GM23338 (cell line): ENCODE results near the gene NCAPD3. TPM values are rescaled to one million over a fixed set of nuclear protein-coding genes. Genes with fewer than 3 reads are reported as not detected.

Source experiments
- ATAC-seq: fragments of 200-7000 bp; cut with Tn5 transposase; 3 replicates; pipeline ENCODE4 v1.9.1; 2020
- DNase-seq: peaks from one replicate; pipeline ENCODE4 v3.0.0-alpha.2; 2015; ENCODE audit warnings: low spot score
- H2AFZ ChIP-seq: fragments of 200-600 bp; sonication (generic); 2 replicates; pipeline ENCODE4 v1.8.0; 2016; ENCODE audit warnings: antibody characterized with exemption, mild to moderate bottlenecking, moderate library complexity
- H3F3A ChIP-seq: fragments of 200-600 bp; sonication (generic); replicated peaks from 2 replicates; pipeline ENCODE4 v1.8.0; 2017; ENCODE audit warnings: antibody characterized with exemption, mixed run types, low read depth
- H3K27ac ChIP-seq: fragments of 200-600 bp; sonication (generic); 2 replicates; pipeline ENCODE4 v1.6.1; 2016; ENCODE audit warnings: low read depth
- H3K27me3 ChIP-seq: fragments of 200-600 bp; sonication (generic); 2 replicates; pipeline ENCODE4 v1.8.0; 2016; ENCODE audit warnings: mild to moderate bottlenecking, mixed run types, moderate library complexity; ENCODE audit not compliant: insufficient read depth
- H3K36me3 ChIP-seq: fragments of 200-600 bp; sonication (generic); 2 replicates; pipeline ENCODE4 v1.8.0; 2016; ENCODE audit warnings: mild to moderate bottlenecking; ENCODE audit not compliant: insufficient read depth
- H3K4me1 ChIP-seq: fragments of 200-600 bp; sonication (generic); 2 replicates; pipeline ENCODE4 v1.8.0; 2016; ENCODE audit warnings: mild to moderate bottlenecking, moderate library complexity; ENCODE audit not compliant: insufficient read depth
- H3K4me2 ChIP-seq: fragments of 200-600 bp; sonication (generic); 2 replicates; pipeline ENCODE4 v1.7.1; 2017; ENCODE audit warnings: mixed run types
- H3K4me3 ChIP-seq: fragments of 200-600 bp; sonication (generic); 2 replicates; pipeline ENCODE4 v1.6.1; 2016; ENCODE audit warnings: mixed run types
- H3K79me2 ChIP-seq: fragments of 200-600 bp; sonication (generic); replicated peaks from 2 replicates; pipeline ENCODE4 v1.8.0; 2017; ENCODE audit warnings: mild to moderate bottlenecking; ENCODE audit not compliant: insufficient read depth
- H3K9me2 ChIP-seq: fragments of 200-600 bp; sonication (generic); 2 replicates; pipeline ENCODE4 v1.8.0; 2017; ENCODE audit not compliant: insufficient read depth
- H4K20me1 ChIP-seq: fragments of 200-600 bp; sonication (generic); replicated peaks from 2 replicates; pipeline ENCODE4 v1.8.0; 2017; ENCODE audit warnings: mild to moderate bottlenecking; ENCODE audit not compliant: insufficient read depth
- H3K27ac Mint-ChIP-seq: 2 replicates; pipeline ENCODE4 v1.8.0; 2020; ENCODE audit warnings: inconsistent platforms, mild to moderate bottlenecking, moderate library complexity, mixed read lengths
- H3K27me3 Mint-ChIP-seq: 3 replicates; pipeline ENCODE4 v1.8.0; 2022; ENCODE audit warnings: low read depth, mild to moderate bottlenecking, moderate library complexity, mixed read lengths, inconsistent platforms; ENCODE audit not compliant: insufficient read depth, poor library complexity
- H3K36me3 Mint-ChIP-seq: 3 replicates; pipeline ENCODE4 v1.8.0; 2021; ENCODE audit warnings: low read depth, mild to moderate bottlenecking, inconsistent platforms, moderate library complexity, mixed read lengths
- H3K4me1 Mint-ChIP-seq: 3 replicates; pipeline ENCODE4 v1.8.0; 2020; ENCODE audit warnings: mild to moderate bottlenecking, inconsistent platforms, mixed read lengths
- H3K4me3 Mint-ChIP-seq: 3 replicates; pipeline ENCODE4 v1.8.0; 2021; ENCODE audit warnings: moderate library complexity, mild to moderate bottlenecking, inconsistent platforms, mixed read lengths
- H3K9me3 Mint-ChIP-seq: 3 replicates; pipeline ENCODE4 v1.8.0; 2020; ENCODE audit warnings: moderate library complexity, mild to moderate bottlenecking, inconsistent platforms, mixed read lengths
- CREB1 ChIP-seq: fragments of 250-450 bp; sonication (Bioruptor Pico); IDR thresholded peaks from 2 replicates; pipeline ENCODE4 v1.5.0; 2020; ENCODE audit warnings: low read depth, mild to moderate bottlenecking, moderate library complexity
- EZH2phosphoT487 ChIP-seq: fragments of 200-600 bp; sonication (generic); IDR thresholded peaks from one replicate; pipeline ENCODE4 v1.8.1; 2018; ENCODE audit warnings: antibody characterized with exemption; ENCODE audit not compliant: unreplicated experiment
- JUNB ChIP-seq: IDR thresholded peaks from one replicate; pipeline ENCODE4 v1.6.1; 2016; ENCODE audit warnings: antibody characterized with exemption; ENCODE audit not compliant: unreplicated experiment
- NANOG ChIP-seq: IDR thresholded peaks from 2 replicates; pipeline ENCODE4 v1.6.1; 2016; ENCODE audit warnings: antibody characterized with exemption, borderline replicate concordance
- POLR2AphosphoS5 ChIP-seq: IDR thresholded peaks from 2 replicates; pipeline ENCODE4 v1.6.1; 2016; ENCODE audit warnings: antibody characterized with exemption, low read depth
- STAT1 ChIP-seq: IDR thresholded peaks from one replicate; pipeline ENCODE4 v1.6.1; 2016; ENCODE audit warnings: antibody characterized with exemption; ENCODE audit not compliant: unreplicated experiment
- polyA plus RNA-seq: library from polyadenylated mRNA; unstranded; fragments of >200 nt; fragmentation: Nextera tagmentation; extraction: Ambion mirVana; gene quantifications from 2 replicates; pipeline ENCODE4 v1.2.1, GENCODE V29; 2016
- total RNA-seq: library from RNA; depleted of rRNA; stranded (reverse); fragments of >200 nt; shearing (Covaris generic); gene quantifications from 2 replicates; pipeline ENCODE4 v1.2.3, GENCODE V29; 2014
- TF ChIP-seq, protein P1 (sequence below), 2 experiments: fragments of 200-600 bp in 1 of 2; sonication (generic) in 1 of 2; conservative IDR thresholded peaks; 2 replicates each; pipeline versions ENCODE4 v1.5.1 to v1.6.1; 2016 to 2017; ENCODE audit warnings: antibody characterized with exemption in 2 of 2, low read depth in 2 of 2, mild to moderate bottlenecking in 2 of 2, moderate library complexity in 1 of 2
- TF ChIP-seq, protein P2 (sequence below): IDR thresholded peaks from one replicate; pipeline ENCODE4 v1.6.1; 2018; ENCODE audit warnings: antibody characterized with exemption; ENCODE audit not compliant: unreplicated experiment

The NCAPD3 gene
- total and polyA plus RNA-seq, 2 experiments from 2014 or later: 37.1 to 49.8 TPM

- Histone ChIP-seq H3K27ac (no peak overlapping the region), H3K4me3 (peak overlapping the region; percentile 90), H3K27me3 (peaks cover 13% of the 10 kb centered on the region; the same call in 1 of the 2 replicates), H3K4me2 (peak overlapping the region; percentile 97), H3K36me3 (peaks cover 7% of the 10 kb centered on the region; the same call in 1 of the 2 replicates), H2AFZ (peak overlapping the region; percentile 97), H3K4me1 (peaks cover 17% of the 10 kb centered on the region), H3K79me2 (peaks cover 69% of the 10 kb centered on the region), H4K20me1 (peaks cover 26% of the 10 kb centered on the region), H3K9me2 (no peaks in the 10 kb centered on the region), H3F3A (0 out of 2 replicates have a peak, but pooled peaks cover 2% of the 10 kb centered on the region)
- Mint-ChIP-seq H3K4me1 (peaks cover 32% of the 10 kb centered on the region), H3K4me3 (peak overlapping the region; percentile 94), H3K27ac (no peak overlapping the region), H3K9me3 (no peaks in the 10 kb centered on the region), H3K36me3 (peaks cover 11% of the 10 kb centered on the region), H3K27me3 (peaks cover 12% of the 10 kb centered on the region)
- DNase-seq (peak; percentile 52), ATAC-seq (peak; percentile 47)
- no peak for TF ChIP-seq CREB1
- 0 out of 2 replicates have a peak, but pooled peaks have one; percentile 56 for TF ChIP-seq POLR2AphosphoS5
Measured at GRCh38 chr11:134224710-134225664, 1.2 kb upstream of the NCAPD3 start.

- H3K4me2 ChIP-seq: peak overlapping the region; percentile 100
- peak overlapping the region; percentile 90 for H3K4me3 ChIP-seq
- Mint-ChIP-seq H3K9me3 (no peaks in the 10 kb centered on the region), H3K4me1 (peaks cover 24% of the 10 kb centered on the region), H3K36me3 (peaks cover 24% of the 10 kb centered on the region), H3K27ac (peak overlapping the region; percentile 66), H3K27me3 (peaks cover 12% of the 10 kb centered on the region), H3K4me3 (peak overlapping the region; percentile 93)
- DNase-seq (no peak), ATAC-seq (no peak)
- H3K4me1 ChIP-seq: peaks cover 17% of the 10 kb centered on the region
- H2AFZ ChIP-seq: no peak overlapping the region
- H3K9me2 ChIP-seq: no peaks in the 10 kb centered on the region
- H3K27me3 ChIP-seq: peaks cover 13% of the 10 kb centered on the region; the same call in 1 of the 2 replicates
- H3F3A ChIP-seq: 0 out of 2 replicates have a peak, but pooled peaks cover 2% of the 10 kb centered on the region
- peaks cover 15% of the 10 kb centered on the region; the same call in 1 of the 2 replicates for H3K36me3 ChIP-seq
- H3K79me2 ChIP-seq: peaks cover 72% of the 10 kb centered on the region
- no peak overlapping the region for H3K27ac ChIP-seq
- H4K20me1 ChIP-seq: peaks cover 36% of the 10 kb centered on the region
- TF ChIP-seq STAT1: no peak
- TF ChIP-seq, protein P1, sequence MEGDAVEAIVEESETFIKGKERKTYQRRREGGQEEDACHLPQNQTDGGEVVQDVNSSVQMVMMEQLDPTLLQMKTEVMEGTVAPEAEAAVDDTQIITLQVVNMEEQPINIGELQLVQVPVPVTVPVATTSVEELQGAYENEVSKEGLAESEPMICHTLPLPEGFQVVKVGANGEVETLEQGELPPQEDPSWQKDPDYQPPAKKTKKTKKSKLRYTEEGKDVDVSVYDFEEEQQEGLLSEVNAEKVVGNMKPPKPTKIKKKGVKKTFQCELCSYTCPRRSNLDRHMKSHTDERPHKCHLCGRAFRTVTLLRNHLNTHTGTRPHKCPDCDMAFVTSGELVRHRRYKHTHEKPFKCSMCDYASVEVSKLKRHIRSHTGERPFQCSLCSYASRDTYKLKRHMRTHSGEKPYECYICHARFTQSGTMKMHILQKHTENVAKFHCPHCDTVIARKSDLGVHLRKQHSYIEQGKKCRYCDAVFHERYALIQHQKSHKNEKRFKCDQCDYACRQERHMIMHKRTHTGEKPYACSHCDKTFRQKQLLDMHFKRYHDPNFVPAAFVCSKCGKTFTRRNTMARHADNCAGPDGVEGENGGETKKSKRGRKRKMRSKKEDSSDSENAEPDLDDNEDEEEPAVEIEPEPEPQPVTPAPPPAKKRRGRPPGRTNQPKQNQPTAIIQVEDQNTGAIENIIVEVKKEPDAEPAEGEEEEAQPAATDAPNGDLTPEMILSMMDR (conservative IDR thresholded peaks at IDR 0.05; ENCODE audit: low read depth in 2 of 2): no peak
- no peak for TF ChIP-seq POLR2AphosphoS5
- TF ChIP-seq, protein P2, sequence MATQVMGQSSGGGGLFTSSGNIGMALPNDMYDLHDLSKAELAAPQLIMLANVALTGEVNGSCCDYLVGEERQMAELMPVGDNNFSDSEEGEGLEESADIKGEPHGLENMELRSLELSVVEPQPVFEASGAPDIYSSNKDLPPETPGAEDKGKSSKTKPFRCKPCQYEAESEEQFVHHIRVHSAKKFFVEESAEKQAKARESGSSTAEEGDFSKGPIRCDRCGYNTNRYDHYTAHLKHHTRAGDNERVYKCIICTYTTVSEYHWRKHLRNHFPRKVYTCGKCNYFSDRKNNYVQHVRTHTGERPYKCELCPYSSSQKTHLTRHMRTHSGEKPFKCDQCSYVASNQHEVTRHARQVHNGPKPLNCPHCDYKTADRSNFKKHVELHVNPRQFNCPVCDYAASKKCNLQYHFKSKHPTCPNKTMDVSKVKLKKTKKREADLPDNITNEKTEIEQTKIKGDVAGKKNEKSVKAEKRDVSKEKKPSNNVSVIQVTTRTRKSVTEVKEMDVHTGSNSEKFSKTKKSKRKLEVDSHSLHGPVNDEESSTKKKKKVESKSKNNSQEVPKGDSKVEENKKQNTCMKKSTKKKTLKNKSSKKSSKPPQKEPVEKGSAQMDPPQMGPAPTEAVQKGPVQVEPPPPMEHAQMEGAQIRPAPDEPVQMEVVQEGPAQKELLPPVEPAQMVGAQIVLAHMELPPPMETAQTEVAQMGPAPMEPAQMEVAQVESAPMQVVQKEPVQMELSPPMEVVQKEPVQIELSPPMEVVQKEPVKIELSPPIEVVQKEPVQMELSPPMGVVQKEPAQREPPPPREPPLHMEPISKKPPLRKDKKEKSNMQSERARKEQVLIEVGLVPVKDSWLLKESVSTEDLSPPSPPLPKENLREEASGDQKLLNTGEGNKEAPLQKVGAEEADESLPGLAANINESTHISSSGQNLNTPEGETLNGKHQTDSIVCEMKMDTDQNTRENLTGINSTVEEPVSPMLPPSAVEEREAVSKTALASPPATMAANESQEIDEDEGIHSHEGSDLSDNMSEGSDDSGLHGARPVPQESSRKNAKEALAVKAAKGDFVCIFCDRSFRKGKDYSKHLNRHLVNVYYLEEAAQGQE: no peak
- TF ChIP-seq NANOG: no peak
- no peak for TF ChIP-seq JUNB
- TF ChIP-seq EZH2phosphoT487: no peak
Measured at GRCh38 chr11:134223121-134223520, 646 bp downstream of the NCAPD3 start.
